HFF-Myc (cell line): ENCODE results near the gene IGF1R.
A peak's percentile ranks its signal among the peaks of the same experiment; 100 is the strongest.

Experiments
- DNase-seq: peaks from one replicate; pipeline ENCODE4 v3.0.0-alpha.2; 2011; ENCODE audit warnings: low read depth; ENCODE audit errors: extremely low read depth
- H3K4me3 ChIP-seq: replicated peaks from 2 replicates; pipeline ENCODE4 v1.5.1; 2011; ENCODE audit warnings: low read depth, mild to moderate bottlenecking, control low read depth, low read length
- TF ChIP-seq, protein P1 (sequence below): IDR thresholded peaks from 2 replicates; pipeline ENCODE4 v1.5.1; 2012; ENCODE audit warnings: mild to moderate bottlenecking, low read depth, low read length, control low read depth; ENCODE audit errors: missing control alignments

IGF1R gene

DNA sequence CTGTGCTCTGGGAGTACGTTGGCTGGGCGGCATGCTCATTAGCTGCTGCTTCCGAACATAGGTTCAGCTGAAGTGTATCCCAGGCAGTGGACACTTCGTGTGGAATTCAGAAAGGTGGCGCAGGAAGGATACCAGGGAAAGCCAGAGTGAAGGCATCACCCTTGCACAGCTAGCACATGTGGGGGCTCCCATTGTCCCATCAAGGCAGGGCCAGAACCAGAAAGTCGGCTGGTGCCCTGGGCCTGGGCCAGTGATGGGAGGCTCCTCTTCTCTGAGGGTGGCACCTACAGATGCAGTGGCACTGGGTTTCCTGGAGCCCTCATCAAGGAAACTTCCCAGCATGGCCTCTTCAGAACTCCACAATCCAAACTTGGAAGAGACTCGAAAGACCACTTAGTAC lies 302.7 kb downstream of the IGF1R start:
- H3K4me3 ChIP-seq, result no peak overlapping the region
- TF ChIP-seq, protein P1, sequence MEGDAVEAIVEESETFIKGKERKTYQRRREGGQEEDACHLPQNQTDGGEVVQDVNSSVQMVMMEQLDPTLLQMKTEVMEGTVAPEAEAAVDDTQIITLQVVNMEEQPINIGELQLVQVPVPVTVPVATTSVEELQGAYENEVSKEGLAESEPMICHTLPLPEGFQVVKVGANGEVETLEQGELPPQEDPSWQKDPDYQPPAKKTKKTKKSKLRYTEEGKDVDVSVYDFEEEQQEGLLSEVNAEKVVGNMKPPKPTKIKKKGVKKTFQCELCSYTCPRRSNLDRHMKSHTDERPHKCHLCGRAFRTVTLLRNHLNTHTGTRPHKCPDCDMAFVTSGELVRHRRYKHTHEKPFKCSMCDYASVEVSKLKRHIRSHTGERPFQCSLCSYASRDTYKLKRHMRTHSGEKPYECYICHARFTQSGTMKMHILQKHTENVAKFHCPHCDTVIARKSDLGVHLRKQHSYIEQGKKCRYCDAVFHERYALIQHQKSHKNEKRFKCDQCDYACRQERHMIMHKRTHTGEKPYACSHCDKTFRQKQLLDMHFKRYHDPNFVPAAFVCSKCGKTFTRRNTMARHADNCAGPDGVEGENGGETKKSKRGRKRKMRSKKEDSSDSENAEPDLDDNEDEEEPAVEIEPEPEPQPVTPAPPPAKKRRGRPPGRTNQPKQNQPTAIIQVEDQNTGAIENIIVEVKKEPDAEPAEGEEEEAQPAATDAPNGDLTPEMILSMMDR, result no peak

DNA sequence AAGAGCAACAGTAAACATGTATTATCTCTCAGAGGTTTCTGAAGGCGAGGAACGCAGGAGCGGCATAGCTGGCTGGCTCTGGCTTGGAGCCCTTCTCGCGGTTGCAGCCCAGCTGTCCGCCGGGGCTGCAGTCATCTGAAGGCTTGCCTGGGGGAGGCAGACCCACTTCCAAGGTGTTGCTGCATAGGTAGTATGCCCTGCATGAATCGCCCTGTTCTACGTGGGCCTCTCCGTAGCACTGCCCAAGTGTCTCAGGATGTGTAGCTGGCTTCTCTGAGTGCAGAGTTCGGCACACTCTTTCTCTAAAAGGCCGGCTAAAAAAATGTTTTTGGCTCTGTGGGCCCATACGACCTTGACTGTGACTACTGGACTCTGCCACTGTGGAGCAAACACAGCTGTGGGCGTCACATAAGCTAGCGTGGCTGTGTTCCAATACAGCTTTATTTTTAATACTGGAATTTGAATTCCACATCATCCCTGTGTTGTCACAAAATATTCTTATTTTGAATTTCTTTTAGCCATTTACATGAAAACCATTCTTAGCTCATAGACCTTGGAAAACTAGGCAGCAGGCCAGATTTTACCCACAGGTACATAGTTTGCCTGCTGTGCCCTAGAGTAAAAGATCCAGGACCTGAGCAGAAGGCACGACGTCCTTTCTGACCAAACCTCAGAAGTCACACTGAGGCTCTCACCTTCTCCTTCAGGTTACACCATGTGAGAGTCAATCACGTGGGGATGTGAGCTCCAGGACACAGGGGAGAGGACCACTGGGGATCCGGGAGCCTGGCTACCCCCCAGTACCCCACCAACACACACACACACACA lies 303.4 kb downstream of the IGF1R start:
- TF ChIP-seq, protein P1, result no peak
- no peak overlapping the region for H3K4me3 ChIP-seq
- no peak for DNase-seq

More for the DNA sequence above, 302.7 kb downstream of the IGF1R start:
- no peak for DNase-seq

DNA sequence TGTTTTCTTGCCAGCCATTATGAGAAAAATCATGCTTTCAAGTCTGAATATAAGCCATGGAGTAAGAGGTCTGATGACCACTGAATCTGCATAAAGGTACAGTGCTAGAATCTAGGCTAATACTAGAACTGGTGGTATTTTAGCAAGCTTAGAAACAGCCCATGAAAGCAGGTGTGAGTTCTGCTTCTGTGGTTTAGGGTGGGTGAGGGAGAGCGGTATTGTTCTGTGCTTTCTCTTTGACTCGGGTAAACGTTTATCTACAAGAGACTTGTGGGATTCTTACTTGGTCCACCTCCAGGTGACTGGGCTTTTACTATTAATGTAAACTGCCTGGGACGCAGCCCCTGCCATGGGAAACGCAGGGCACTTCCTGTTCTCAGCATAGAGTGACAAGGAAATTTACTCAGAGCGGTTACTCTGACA lies 304.1 kb downstream of the IGF1R start:
- DNase-seq, result no peak
- H3K4me3 ChIP-seq, result no peak overlapping the region
- TF ChIP-seq, protein P1, result no peak

DNA sequence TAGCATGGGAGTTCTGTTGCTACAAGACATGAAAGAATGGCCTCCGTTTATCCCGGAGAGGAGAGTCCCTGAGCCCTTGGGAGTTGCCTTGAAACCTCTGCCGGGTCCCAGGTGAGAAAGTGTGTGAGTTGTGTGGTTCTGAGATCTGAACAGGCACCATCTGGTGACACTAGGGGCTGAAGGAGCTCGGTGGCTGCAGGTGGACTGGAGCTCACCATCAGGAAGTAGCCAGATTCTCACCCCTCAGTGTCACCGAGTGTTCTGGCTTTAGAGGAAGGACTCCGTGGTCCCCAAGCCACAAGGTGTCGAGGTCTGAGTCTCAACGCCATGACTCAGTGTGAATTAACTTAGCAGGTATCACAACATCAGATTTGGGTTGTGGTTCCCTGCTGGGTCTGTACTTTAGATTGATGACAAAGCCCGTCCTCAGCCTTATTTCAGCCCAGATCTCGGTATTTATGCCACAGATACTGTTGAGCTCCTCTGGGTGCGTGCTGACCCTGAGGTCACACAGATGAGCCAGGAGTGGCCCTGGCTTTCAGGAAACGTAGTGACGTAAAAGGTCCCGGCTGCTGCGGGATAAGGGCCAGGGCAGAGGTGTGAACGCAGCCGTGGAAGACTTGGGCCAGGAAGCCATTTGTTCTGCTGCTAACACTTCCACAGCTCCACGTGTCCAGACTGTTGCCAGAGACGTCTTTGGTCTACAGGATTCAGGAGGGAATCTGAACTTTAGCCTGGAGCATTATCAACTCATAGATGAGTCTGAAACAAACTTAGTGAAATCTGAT lies 304.9 kb downstream of the IGF1R start:
- DNase-seq, result no peak
- TF ChIP-seq, protein P1, result no peak
- H3K4me3 ChIP-seq, result no peak overlapping the region

DNA sequence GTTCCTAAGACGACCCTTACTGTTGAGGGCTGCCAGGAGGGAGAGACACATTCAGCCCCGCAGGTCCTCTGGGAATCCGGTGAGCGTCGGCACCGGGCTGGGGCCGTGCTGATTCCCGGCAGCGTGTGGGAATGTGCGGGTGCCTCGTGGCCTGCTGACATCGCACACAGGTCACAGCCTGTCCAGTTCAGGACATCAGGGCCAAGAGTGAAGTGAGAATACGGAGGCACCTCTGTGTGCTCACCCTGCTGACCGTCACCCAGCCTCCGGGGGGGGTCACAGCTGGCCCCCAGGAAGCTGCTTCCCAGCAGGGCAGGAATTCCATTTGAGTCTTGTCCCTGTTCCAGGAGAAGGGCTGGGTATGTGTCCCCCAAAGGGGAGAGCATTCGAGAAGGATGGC lies 305.6 kb downstream of the IGF1R start:
- TF ChIP-seq, protein P1, result no peak
- H3K4me3 ChIP-seq, result no peak overlapping the region
- no peak for DNase-seq

DNA sequence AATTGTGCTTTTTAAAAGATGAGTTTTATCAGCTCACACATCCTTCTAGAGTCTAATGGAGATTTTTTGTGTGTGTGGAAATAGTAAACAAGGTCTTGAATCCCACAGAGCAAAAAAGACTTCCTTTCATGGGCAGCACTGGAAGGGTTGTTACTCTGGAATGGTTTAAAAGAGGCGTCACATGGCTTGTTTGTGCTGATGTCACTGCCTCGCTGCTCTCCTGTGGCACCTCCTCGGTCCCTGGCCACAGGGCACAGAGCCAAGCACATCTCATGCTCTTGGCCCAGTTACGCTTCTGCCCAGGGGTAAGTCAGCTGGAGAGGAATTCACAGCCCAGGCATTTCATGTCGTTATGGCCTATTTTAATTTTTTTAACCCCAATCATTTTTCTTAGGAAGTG lies 306.1 kb downstream of the IGF1R start:
- no peak overlapping the region for H3K4me3 ChIP-seq
- peak; percentile 29 for DNase-seq
- TF ChIP-seq, protein P1, result no peak
